HG03565 (cell line): ENCODE data around the gene ANO1.

Experiments used
- ATAC-seq: cut with Tn5 transposase; IDR thresholded peaks from one replicate; pipeline ENCODE4 v1.9.1; 2021; ENCODE audit warnings: mild to moderate bottlenecking, moderate library complexity; ENCODE audit not compliant: unreplicated experiment

Gene ANO1

DNA sequence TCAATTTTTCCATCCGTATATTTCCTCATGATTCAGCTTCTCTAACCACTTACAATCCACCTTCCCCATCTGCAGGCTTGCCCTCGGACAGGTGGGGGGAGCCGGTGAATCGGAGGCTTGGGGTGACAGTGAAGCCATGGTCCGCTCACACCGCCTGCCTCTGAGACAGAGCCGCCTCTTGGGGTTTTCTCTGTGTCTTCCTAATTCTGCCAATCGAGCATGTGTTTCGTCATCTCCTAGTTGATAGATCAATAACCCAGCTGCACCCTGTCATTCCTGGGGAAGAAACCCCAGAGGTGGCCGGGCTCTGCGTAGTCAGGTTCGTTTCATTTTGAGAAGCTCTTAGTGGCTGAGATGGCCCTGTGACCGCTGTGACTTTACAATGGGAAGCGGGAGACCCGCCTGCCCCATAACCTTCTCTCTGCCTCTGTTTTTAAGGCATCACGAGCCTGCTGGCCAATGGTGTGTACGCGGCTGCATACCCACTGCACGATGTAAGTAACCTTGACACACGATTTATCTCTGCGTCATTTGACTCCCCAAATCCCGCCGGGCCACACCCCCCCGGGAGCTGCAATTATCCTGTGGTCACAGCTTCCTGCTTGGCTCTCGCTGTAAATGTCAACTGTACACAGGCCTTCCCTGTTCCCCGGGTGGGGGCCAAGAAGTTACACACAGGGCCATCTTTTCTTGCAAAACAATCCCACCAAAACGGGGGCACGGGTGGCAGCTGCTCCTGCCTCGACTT lies 33.3 kb downstream of the ANO1 start:
- ATAC-seq = no peak

- no peak for ATAC-seq
Observed at GRCh38 chr11:70112017-70112434, 33.9 kb downstream of the ANO1 start.

- no peak for ATAC-seq
Observed at GRCh38 chr11:70113801-70114200, 35.7 kb downstream of the ANO1 start.

DNA sequence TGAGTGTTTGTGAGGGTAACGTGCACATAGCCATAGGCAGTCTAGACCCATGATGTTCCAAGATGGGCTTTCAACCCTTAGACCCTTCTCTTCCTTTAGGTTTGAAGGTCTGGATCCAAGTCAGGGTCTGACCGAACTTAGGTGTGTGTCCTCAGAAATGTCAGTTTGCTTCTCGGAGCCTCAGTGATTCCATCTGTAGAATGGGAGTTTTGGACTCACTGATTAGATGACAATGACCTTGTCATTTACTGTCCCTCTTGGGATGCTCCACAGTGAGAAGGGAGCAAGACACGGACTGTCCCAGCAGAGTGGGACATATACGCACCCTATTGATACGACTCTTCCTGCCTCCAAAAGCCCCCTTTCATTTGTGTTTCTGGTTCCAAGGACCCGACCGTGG lies 37.7 kb downstream of the ANO1 start:
- ATAC-seq = no peak

- ATAC-seq = no peak
Observed at GRCh38 chr11:70116386-70117065, 38.4 kb downstream of the ANO1 start.

DNA sequence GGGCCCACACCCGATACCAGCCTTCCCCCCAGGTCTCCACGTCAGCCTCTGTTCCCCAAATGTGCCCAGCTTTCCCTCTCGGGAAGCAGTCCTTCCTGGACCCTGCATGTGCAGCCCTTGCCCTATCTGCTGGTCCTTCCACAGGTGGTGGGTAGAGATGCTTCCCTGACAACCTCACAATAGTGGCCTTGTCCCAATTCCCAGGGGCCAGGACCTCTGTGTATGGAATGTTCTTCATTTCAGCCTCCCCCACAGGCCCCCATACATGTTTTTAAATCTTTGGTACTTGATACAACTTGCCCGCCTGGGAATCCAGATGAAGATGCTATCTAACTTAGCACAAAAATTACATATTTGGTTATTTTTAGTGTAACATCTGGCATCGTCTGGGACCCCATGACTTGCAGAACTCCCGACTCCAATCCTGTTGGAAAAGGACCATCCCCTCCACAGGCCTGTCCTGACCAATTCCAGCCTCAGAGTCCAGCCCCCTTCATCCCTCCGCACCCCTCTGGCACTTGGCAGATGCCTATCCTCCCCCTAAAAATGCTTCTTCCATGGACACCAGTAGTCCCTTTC lies 39.5 kb downstream of the ANO1 start:
- no peak for ATAC-seq

DNA sequence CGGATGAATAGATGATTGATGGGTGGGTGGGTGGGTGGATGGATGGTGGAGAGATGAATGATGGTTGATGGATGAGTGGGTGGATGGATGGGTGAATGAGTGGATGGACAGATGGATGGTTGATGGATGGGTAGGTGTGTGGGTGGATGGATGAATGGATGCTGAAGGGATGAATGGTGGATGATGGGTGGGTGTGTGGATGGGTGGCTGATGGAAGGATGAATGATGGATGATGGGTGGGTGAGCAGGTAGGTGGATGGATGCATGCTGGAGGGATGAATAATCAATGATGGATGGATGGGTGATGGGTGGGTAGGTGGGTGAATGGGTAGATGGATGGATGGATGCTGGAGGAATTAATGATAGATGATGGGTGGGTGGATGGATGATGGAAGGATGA lies 40.5 kb downstream of the ANO1 start:
- ATAC-seq = no peak

DNA sequence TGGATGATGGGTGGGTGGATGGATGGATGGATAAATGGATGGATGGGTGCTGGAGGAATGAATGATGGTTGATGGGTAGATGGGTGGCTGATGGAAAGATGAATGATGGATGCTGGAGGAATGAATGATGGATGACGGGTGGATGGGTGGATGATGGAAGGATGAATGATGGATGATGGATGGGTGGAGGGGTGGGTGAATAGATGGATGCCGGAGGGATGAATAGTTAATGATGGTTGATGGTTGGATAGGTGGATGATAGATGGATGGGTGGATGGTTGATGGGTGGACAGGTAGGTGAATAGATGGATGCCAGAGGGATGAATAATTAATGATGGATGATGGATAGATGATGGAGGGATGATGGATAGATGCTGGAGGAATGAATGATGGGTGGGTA lies 41.4 kb downstream of the ANO1 start:
- ATAC-seq = no peak

DNA sequence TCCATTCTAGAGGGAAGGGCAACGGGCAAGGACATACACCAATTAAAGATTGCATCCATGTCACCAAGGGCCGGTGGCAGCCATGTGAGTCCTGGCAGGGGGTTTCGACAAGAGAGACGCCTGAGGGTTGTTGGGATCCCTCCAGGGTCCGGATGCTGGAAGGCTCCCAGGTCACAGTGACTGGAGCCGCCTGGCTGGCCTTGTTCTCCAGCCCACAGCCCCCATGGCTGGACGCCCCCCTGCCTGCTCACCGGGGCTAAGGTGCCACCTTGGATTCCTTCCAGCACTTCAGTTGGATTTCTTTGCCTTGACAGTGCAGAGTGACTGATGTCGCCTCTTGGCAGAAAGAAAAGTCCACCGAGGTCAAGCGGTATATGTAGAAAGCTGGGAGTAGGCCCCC lies 42.6 kb downstream of the ANO1 start:
- no peak for ATAC-seq

GRCh38 chr11:70122490-70123198 lies 44.5 kb downstream of the ANO1 start:
- ATAC-seq = no peak

DNA sequence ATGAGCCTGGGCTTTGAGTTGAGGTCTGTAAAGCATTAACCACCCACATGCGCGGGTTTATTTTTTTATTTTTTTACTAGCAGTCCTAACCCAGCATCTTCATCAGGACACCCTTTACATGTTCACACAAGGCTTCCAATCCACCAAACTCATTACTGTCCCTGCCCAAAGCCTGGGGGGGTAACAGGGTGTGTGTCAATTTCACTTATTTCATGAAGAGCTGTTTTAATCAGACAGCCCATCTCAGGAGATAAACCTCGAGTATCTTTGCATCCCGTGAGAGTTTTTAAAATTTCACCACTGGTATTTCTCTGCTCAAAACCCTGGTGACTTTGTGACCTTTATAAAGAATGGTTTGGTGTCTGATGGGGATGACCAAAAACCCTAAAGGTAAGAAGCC lies 45.6 kb downstream of the ANO1 start:
- ATAC-seq = no peak

DNA sequence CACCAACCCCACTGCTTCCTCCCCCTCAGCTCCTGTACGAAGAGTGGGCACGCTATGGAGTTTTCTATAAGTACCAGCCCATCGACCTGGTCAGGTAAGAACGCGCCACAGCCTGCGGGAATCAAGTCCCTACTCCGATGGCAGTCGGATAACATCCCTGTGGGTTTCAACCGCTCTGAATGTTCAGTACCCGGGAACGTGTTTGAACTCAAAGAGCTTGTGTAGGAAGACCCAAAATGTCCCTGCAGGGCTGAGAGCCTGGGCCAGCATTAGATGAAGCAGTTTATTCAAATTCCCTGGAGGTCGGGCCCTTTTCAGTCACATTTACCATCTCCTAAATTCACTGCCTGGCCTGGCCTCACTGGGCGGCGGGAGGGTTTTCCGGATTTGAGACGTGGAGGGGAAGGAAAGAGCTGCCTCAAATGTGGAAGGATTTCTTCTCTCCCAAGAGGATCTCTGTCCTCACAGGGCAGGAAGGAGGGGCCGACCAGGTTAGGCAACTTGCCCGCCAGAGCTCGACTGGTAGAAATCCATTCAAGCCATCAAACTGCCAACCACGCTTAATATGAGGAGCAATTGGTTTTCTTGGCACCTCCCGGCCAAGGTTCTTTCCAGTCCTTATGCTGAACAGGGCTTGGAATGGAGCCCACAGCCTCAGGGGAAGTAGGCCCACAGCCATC lies 46.3 kb downstream of the ANO1 start:
- ATAC-seq = no peak

DNA sequence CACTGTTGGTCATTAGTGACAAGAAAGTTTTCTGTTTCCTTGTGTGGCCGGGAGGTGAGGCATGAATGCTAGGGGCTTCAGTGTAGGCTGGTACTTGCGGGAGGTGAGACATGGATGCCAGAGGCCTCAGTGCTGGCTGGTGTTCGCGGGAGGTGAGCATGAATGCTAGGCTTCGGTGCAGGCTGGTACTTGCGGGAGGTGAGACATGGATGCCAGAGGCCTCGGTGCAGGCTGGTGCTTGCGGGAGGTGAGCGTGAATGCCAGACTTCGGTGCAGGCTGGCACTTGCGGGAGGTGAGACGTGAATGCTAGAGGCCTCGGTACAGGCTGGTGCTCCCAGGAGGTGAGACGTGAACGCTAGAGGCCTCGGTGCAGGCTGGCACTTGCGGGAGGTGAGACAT lies 48.4 kb downstream of the ANO1 start:
- ATAC-seq = no peak

DNA sequence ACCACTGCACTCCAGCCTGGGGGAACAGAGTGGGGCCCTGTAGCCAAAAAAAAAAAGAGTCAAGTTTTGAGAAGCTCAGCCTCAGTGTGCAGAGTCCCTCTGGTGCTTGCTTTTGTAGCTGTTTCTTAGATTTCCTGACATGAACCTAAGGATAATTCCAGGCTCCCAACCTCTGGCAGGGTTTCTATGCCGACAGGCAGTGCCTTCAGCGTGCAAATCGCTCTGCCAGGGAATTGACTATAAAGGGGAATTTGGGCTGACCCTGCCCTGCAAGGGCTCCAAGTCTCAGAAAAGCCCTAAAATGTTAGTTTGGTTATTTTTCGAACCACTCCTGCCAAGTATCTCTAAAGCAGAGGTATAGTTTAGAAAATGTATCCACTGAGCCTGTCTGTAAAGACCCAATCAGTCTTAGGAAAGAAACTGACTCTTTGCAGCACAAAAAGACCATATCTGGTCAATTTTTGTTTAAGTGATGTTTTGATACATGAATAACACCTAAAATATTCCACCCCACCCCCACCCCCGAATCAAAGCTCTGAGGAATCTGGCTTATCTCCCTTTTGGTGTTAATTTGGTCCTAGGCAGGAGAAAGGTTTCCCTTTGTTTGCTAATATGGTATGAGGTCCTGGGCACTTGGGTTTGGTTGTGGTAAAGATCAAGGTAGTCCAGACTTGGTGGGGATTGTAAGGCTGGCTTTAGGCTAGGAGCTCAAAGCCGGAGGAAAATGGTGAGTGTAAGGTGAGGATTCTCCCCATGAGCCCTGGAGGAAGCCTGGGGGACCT lies 49.7 kb downstream of the ANO1 start:
- no peak for ATAC-seq

DNA sequence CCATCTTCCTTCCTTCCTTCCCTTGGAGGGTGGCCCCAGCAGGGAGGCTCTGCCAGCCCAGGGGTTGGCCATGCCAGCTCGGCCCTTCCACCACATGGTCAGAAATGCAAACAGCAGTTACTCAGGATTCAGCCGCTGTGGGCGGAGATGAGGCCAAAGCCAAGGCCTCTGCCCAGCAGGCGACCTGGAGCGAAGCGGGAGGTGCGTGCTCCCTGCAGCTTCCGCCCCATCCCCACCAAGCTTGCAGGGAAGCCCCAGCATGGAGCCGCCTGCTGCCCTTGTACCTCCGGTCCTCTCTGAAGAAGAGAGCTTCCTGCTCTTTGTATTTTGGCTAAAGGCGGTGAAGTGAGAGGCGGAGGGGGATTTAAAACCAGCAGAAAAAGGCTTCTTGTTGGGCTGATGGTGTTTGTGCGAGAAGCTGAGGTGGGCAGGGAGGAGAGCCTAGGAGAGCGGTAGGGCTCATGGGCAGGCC lies 50.4 kb downstream of the ANO1 start:
- ATAC-seq = no peak

DNA sequence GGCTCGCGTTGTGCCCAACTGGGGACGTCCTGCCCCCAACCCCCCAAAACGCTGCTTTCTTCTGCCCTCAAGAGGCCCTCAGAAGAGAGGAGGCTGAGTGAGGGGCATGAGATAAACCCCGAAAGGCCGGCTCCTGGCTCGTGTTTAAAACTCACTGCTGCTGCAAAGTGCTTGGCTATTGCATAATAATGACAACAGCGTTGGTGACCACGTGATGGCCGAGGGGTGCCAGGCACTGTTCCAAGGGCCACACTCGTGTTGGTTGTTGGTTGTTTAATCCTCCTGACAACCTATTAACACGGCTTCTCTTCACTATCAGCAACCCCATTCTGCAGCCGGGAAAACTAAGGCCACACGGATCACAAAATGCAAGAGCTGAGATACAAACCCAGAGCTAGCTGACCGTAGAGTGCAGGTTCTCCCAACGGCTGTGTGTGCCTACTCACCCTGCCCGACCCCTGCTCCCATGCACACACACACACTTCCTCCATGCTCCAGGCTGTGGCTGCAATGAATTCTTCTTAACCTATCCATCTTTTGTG lies 51.0 kb downstream of the ANO1 start:
- no peak for ATAC-seq

- no peak for ATAC-seq
Observed at GRCh38 chr11:70130636-70131035, 52.5 kb downstream of the ANO1 start.

GRCh38 chr11:70131606-70132190 lies 53.6 kb downstream of the ANO1 start:
- no peak for ATAC-seq

GRCh38 chr11:70132641-70133040 lies 54.5 kb downstream of the ANO1 start:
- no peak for ATAC-seq
